SK-N-SH treated with all-trans-retinoic acid at 6 μM for 48 hours (cell line): Measurements from ENCODE around the gene BCL3.
"Not testable (repeated sequence)": the region's sequence is repeated elsewhere in the genome, so short reads cannot be mapped to it uniquely, and the experiment has no call there.

Experiments used
- ATAC-seq: fragments of 200-7000 bp; cut with Tn5 transposase; 3 replicates; pipeline ENCODE4 v1.9.1; 2020; ENCODE audit warnings: mild to moderate bottlenecking, moderate library complexity
- ARNTL ChIP-seq: fragments of 450-650 bp; formaldehyde crosslinking; IDR thresholded peaks from 2 replicates; pipeline ENCODE4 v1.5.0; 2020; ENCODE audit warnings: low read depth, mild to moderate bottlenecking, moderate library complexity, borderline replicate concordance
- BACH2 ChIP-seq: fragments of 250-450 bp; sonication (Bioruptor Pico); IDR thresholded peaks from 2 replicates; pipeline ENCODE4 v1.9.0; 2021; ENCODE audit warnings: mild to moderate bottlenecking, borderline replicate concordance
- CREB5 ChIP-seq: fragments of 250-450 bp; sonication (Bioruptor Pico); IDR thresholded peaks from 2 replicates; pipeline ENCODE4 v1.5.1; 2020; ENCODE audit warnings: low read depth, mild to moderate bottlenecking, moderate library complexity
- CSDC2 ChIP-seq: fragments of 250-450 bp; sonication (Bioruptor Pico); IDR thresholded peaks from 2 replicates; pipeline ENCODE4 v1.5.0; 2020; ENCODE audit warnings: mild to moderate bottlenecking, moderate library complexity
- OSR1 ChIP-seq: fragments of 250-450 bp; sonication (Bioruptor Pico); IDR thresholded peaks from 2 replicates; pipeline ENCODE4 v1.8.0; 2022; ENCODE audit warnings: moderate library complexity, mild to moderate bottlenecking, inconsistent platforms
- PATZ1 ChIP-seq: fragments of 250-450 bp; sonication (Bioruptor Pico); IDR thresholded peaks from 2 replicates; pipeline ENCODE4 v1.8.0; 2020; ENCODE audit warnings: mild to moderate bottlenecking, moderate library complexity, borderline replicate concordance
- PPARA ChIP-seq: fragments of 250-450 bp; sonication (Bioruptor Pico); IDR thresholded peaks from 2 replicates; pipeline ENCODE4 v1.5.0; 2020; ENCODE audit warnings: mild to moderate bottlenecking, borderline replicate concordance
- RARB ChIP-seq: fragments of 250-450 bp; sonication (Bioruptor Pico); IDR thresholded peaks from 2 replicates; pipeline ENCODE4 v1.8.0; 2021; ENCODE audit warnings: mild to moderate bottlenecking, moderate library complexity
- TCF4 ChIP-seq: fragments of 250-450 bp; sonication (Bioruptor Pico); IDR thresholded peaks from 2 replicates; pipeline ENCODE4 v1.8.0; 2021; ENCODE audit warnings: mild to moderate bottlenecking, moderate library complexity, borderline replicate concordance
- TOX ChIP-seq: fragments of 250-450 bp; sonication (Bioruptor Pico); IDR thresholded peaks from 2 replicates; pipeline ENCODE4 v1.8.0; 2021; ENCODE audit warnings: mild to moderate bottlenecking, moderate library complexity, borderline replicate concordance
- TSHZ2 ChIP-seq: fragments of 250-450 bp; sonication (Bioruptor Pico); IDR thresholded peaks from 2 replicates; pipeline ENCODE4 v1.5.0; 2020; ENCODE audit warnings: mild to moderate bottlenecking, moderate library complexity
- ZC3H10 ChIP-seq: fragments of 250-450 bp; sonication (Bioruptor Pico); IDR thresholded peaks from 2 replicates; pipeline ENCODE4 v1.5.1; 2021; ENCODE audit warnings: mild to moderate bottlenecking, moderate library complexity
- ZFP3 ChIP-seq: fragments of 250-450 bp; sonication (Bioruptor Pico); IDR thresholded peaks from 2 replicates; pipeline ENCODE4 v1.5.0; 2020; ENCODE audit warnings: mild to moderate bottlenecking, moderate library complexity
- ZFP30 ChIP-seq: fragments of 450-650 bp; formaldehyde crosslinking; IDR thresholded peaks from 2 replicates; pipeline ENCODE4 v1.5.0; 2022; ENCODE audit warnings: mild to moderate bottlenecking, moderate library complexity
- ZNF565 ChIP-seq: fragments of 450-650 bp; formaldehyde crosslinking; conservative IDR thresholded peaks from 2 replicates; pipeline ENCODE4 v1.5.0; 2020; ENCODE audit warnings: low read depth, mild to moderate bottlenecking, moderate library complexity
- ZNF70 ChIP-seq: fragments of 450-650 bp; formaldehyde crosslinking; IDR thresholded peaks from 2 replicates; pipeline ENCODE4 v1.5.0; 2020; ENCODE audit warnings: mild to moderate bottlenecking, moderate library complexity
- ZNF8 ChIP-seq: fragments of 450-650 bp; formaldehyde crosslinking; IDR thresholded peaks from 2 replicates; pipeline ENCODE4 v1.5.0; 2020; ENCODE audit warnings: mild to moderate bottlenecking, moderate library complexity
- TF ChIP-seq, protein P1 (sequence below): fragments of 250-450 bp; sonication (Bioruptor Pico); IDR thresholded peaks from 2 replicates; pipeline ENCODE4 v1.8.0; 2021; ENCODE audit warnings: low read depth, mild to moderate bottlenecking, moderate library complexity, borderline replicate concordance
- TF ChIP-seq, protein P2 (sequence below): fragments of 250-450 bp; sonication (Bioruptor Pico); IDR thresholded peaks from 2 replicates; pipeline ENCODE4 v1.5.1; 2021; ENCODE audit warnings: mild to moderate bottlenecking, moderate library complexity

Gene BCL3

DNA sequence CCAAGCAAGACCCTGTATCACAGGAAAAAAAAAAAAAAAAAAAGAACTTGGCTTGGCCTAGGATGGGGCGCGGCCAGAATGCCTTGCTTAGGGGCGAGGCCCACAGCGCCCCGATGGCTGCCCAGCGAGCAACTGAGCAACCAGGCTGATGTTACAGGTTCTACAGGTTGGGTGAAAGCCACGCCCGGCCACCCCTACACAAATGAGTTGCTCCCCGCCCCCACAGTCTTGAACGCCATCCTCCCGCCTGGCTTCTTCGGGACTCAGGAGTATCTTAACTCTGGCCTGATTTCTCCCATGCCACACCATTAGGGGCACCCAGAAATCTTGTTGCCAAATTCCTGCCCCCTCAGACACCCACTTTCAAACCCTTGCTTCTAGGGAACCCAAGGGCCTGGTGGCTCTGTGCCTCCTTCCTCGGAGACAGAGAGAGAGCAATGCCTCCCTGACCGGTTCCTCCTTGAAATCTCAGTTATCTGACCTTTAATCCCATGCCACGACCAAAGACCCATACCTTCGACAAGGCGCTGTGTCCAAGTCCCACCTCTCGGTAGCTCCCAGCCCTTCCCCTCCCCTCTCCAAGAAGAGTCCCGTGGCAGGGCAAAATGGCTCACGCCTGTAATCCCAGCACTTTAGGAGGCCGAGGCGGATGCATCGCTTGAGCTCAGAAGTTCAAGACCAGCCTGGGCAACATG lies 28.0 kb downstream of the BCL3 start:
- ATAC-seq: no peak
- TF ChIP-seq TSHZ2 (CRISPR knock-in tag) (no peak), RARB (no peak), TCF4 (no peak), PATZ1 (CRISPR knock-in tag) (no peak), OSR1 (no peak), ZNF70 (CRISPR knock-in tag) (no peak), ARNTL (CRISPR knock-in tag) (no peak), ZFP30 (CRISPR knock-in tag) (no peak), ZNF8 (CRISPR knock-in tag) (no peak), ZC3H10 (CRISPR knock-in tag) (no peak)
- TF ChIP-seq, protein P1, sequence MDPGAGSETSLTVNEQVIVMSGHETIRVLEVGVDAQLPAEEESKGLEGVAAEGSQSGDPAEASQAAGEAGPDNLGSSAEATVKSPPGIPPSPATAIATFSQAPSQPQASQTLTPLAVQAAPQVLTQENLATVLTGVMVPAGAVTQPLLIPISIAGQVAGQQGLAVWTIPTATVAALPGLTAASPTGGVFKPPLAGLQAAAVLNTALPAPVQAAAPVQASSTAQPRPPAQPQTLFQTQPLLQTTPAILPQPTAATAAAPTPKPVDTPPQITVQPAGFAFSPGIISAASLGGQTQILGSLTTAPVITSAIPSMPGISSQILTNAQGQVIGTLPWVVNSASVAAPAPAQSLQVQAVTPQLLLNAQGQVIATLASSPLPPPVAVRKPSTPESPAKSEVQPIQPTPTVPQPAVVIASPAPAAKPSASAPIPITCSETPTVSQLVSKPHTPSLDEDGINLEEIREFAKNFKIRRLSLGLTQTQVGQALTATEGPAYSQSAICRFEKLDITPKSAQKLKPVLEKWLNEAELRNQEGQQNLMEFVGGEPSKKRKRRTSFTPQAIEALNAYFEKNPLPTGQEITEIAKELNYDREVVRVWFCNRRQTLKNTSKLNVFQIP (CRISPR knock-in tag): no peak

- no peak for ATAC-seq
- TF ChIP-seq ZFP3 (CRISPR knock-in tag) (no peak), PPARA (CRISPR knock-in tag) (no peak), CREB5 (no peak), CSDC2 (no peak)
- TF ChIP-seq, protein P2, sequence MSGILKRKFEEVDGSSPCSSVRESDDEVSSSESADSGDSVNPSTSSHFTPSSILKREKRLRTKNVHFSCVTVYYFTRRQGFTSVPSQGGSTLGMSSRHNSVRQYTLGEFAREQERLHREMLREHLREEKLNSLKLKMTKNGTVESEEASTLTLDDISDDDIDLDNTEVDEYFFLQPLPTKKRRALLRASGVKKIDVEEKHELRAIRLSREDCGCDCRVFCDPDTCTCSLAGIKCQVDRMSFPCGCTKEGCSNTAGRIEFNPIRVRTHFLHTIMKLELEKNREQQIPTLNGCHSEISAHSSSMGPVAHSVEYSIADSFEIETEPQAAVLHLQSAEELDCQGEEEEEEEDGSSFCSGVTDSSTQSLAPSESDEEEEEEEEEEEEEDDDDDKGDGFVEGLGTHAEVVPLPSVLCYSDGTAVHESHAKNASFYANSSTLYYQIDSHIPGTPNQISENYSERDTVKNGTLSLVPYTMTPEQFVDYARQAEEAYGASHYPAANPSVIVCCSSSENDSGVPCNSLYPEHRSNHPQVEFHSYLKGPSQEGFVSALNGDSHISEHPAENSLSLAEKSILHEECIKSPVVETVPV (CRISPR knock-in tag): no peak
- TF ChIP-seq, all 23 proteins: peak for 0
Measured at GRCh38 chr19:44777715-44778347, 29.3 kb downstream of the BCL3 start, which contains the start of gene CBLC. Gene CBLC, plus strand, starts transcription at chr19:44777890. Its CDS starts 42 bp downstream, at chr19:44777932.

GRCh38 chr19:44779150-44779549 lies 30.6 kb downstream of the BCL3 start:
- ATAC-seq: no peak
- TF ChIP-seq ARNTL (CRISPR knock-in tag) (no peak), ZNF565 (CRISPR knock-in tag) (no peak), ZNF70 (CRISPR knock-in tag) (no peak), RARB (no peak), TOX (CRISPR knock-in tag) (no peak), OSR1 (no peak), BACH2 (CRISPR knock-in tag) (no peak), TCF4 (no peak)
- TF ChIP-seq, protein P1 (CRISPR knock-in tag): no peak

DNA sequence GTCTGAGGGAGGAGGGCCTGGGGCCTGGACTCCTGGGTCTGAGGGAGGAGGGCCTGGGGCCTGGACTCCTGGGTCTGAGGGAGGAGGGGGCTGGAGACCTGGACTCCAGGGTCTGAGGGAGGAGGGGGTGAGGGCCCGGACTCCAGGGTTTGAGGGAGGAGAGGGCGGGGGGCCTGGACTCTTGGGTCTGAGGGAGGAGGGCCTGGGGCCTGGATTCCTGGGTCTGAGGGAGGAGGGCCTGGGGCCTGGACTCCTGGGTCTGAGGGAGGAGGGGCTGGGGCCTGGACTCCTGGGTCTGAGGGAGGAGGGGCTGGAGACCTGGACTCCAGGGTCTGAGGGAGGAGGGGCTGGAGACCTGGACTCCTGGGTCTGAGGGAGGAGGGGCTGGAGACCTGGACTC lies 33.2 kb downstream of the BCL3 start:
- ATAC-seq: not testable (repeated sequence)
